Sigmoid colon (tissue), 7 donors: Measurements from ENCODE around the gene SCNM1. TPM values are rescaled to one million over a fixed set of nuclear protein-coding genes. Genes with fewer than 3 reads are reported as not detected.

Experiments used
- DNase-seq: peaks from one replicate; pipeline ENCODE4 v3.0.0-alpha.2; 2019
- H3K27ac ChIP-seq, 4 donors: fragments of 200-600 bp; sonication (generic); one replicate each; pipeline ENCODE4 v1.5.1; 2016 to 2019; ENCODE audit warnings: mild to moderate bottlenecking in 1 of 4
- H3K27me3 ChIP-seq, 3 donors: fragments of 200-600 bp; sonication (generic); one replicate each; pipeline ENCODE4 v1.5.1; 2019; ENCODE audit warnings: mild to moderate bottlenecking in 1 of 3
- H3K36me3 ChIP-seq, 4 donors: fragments of 200-600 bp; sonication (generic); one replicate each; pipeline ENCODE4 v1.5.1; 2016 to 2019
- H3K4me1 ChIP-seq, 4 donors: fragments of 200-600 bp; sonication (generic); one replicate each; pipeline ENCODE4 v1.5.1; 2017 to 2019
- H3K4me3 ChIP-seq, 4 donors: fragments of 200-600 bp; sonication (generic); one replicate each; pipeline ENCODE4 v1.5.1; 2017 to 2019; ENCODE audit warnings: mild to moderate bottlenecking in 2 of 4, moderate library complexity in 1 of 4
- H3K9me3 ChIP-seq, 4 donors: fragments of 200-600 bp in 3 of 4; sonication (generic) in 3 of 4; one replicate each; pipeline versions ENCODE4 v1.5.1 to v1.6.1; 2013 to 2019
- CTCF ChIP-seq, 4 experiments: fragments of 450-650 bp in 3 of 4; fragments of 200-600 bp in 1 of 4; IDR thresholded peaks; one replicate each; pipeline ENCODE4 v1.5.1; 2016 to 2019; ENCODE audit warnings: antibody characterized with exemption in 4 of 4, mild to moderate bottlenecking in 3 of 4, moderate library complexity in 2 of 4
- EP300 ChIP-seq, 4 donors: sonication (generic); formaldehyde crosslinking; IDR thresholded peaks; one replicate each; pipeline ENCODE4 v1.6.1; 2017; ENCODE audit warnings: antibody characterized with exemption in 4 of 4
- POLR2A ChIP-seq, 2 donors: fragments of 450-650 bp; IDR thresholded peaks; one replicate each; pipeline ENCODE4 v1.6.1; 2016; ENCODE audit warnings: antibody characterized with exemption in 2 of 2, mild to moderate bottlenecking in 2 of 2, moderate library complexity in 2 of 2
- POLR2AphosphoS5 ChIP-seq, 4 donors: sonication (generic); formaldehyde crosslinking; IDR thresholded peaks; one replicate each; pipeline ENCODE4 v1.6.1; 2017; ENCODE audit warnings: antibody characterized with exemption in 4 of 4
- WGBS, 2 donors: extraction: QIAGEN DNeasy Blood & Tissue Kit; methylation state at CpG; one replicate each; pipeline ENCODE4 v1.1.7; 2013; 5-methylcytosine and 5-hydroxymethylcytosine counted together
- intact Hi-C: fragments of 100-400 bp; cut with DNase I; formaldehyde crosslinking; loops from one replicate; pipeline ENCODE4 v1.15.1; 2023
- polyA plus RNA-seq, 3 donors: library from polyadenylated mRNA; stranded (reverse); fragments of 200-250 nt; gene quantifications; one replicate each; pipeline ENCODE4 v1.2.3, GENCODE V29; 2013
- total RNA-seq, 4 donors: library from RNA; depleted of rRNA; stranded (reverse); fragments of >200 nt; gene quantifications; one replicate each; pipeline ENCODE4 v1.1.0, GENCODE V29; 2016
- donor health status: healthy with polysubstance abuse.
- donor health status: Bipolar disorder and iron deficiency.
- donor health status: healthy.

SCNM1 gene
- total and polyA plus RNA-seq, 7 donors, result 17.5 to 42.4 (median 24.2) TPM

GRCh38 chr1:151157067-151157531 is 8.8 kb upstream of the SCNM1 start:
- 56 to 89% methylated on average over 6 of the region's 6 CpGs for WGBS, 2 donors

GRCh38 chr1:151158326-151158725 is 7.6 kb upstream of the SCNM1 start:
- DNase-seq, result no peak
- intact Hi-C loops, result loop anchor here (5.0 kb wide), 1 partner anchor 136 kb away; no protein-coding TSS in a partner anchor
- TF ChIP-seq POLR2AphosphoS5 (IDR thresholded peaks at IDR 0.05), result no peak
- no peak for TF ChIP-seq CTCF (IDR thresholded peaks at IDR 0.05)
- no peak for TF ChIP-seq POLR2A (IDR thresholded peaks at IDR 0.05)
- TF ChIP-seq EP300 (IDR thresholded peaks at IDR 0.05), result no peak
- Histone ChIP-seq H3K9me3 (no peaks in the 10 kb centered on the region), H3K4me3 (peak overlapping the region in 1 of 4 donors; percentile 11), H3K27ac (peak overlapping the region in 1 of 4 donors; percentile 25), H3K4me1 (peaks cover 0 to 11% (median 2%) of the 10 kb centered on the region in 4 donors), H3K27me3 (no peaks in the 10 kb centered on the region), H3K36me3 (peaks cover 4 to 62% (median 20%) of the 10 kb centered on the region in 4 donors)
- 67 to 86% methylated on average over 5 of the region's 5 CpGs for WGBS, 2 donors

More at GRCh38 chr1:151157067-151157531, 8.8 kb upstream of the SCNM1 start:
- peaks cover 0 to 11% (median 0%) of the 10 kb centered on the region in 4 donors for H3K4me1 ChIP-seq
- H3K9me3 ChIP-seq, result no peaks in the 10 kb centered on the region
- H3K36me3 ChIP-seq, result peaks cover 4 to 56% (median 20%) of the 10 kb centered on the region in 4 donors
- DNase-seq, result peak; percentile 59
- intact Hi-C loops, result loop anchor here (5.0 kb wide), 1 partner anchor 135 kb away; no protein-coding TSS in a partner anchor
- no peaks in the 10 kb centered on the region for H3K27me3 ChIP-seq
- peak overlapping the region in 2 of 4 donors; percentile 11 to 29 for H3K4me3 ChIP-seq
- TF ChIP-seq POLR2AphosphoS5 (IDR thresholded peaks at IDR 0.05), result no peak
- no peak for TF ChIP-seq EP300 (IDR thresholded peaks at IDR 0.05)
- TF ChIP-seq POLR2A (IDR thresholded peaks at IDR 0.05), result no peak
- peak overlapping the region in 1 of 4 donors; percentile 12 for H3K27ac ChIP-seq

GRCh38 chr1:151158751-151159251 is 7.1 kb upstream of the SCNM1 start:
- no peaks in the 10 kb centered on the region for H3K27me3 ChIP-seq
- intact Hi-C loops, result loop anchor here (5.0 kb wide), 1 partner anchor 136 kb away; no protein-coding TSS in a partner anchor
- H3K9me3 ChIP-seq, result no peaks in the 10 kb centered on the region
- no peak overlapping the region for H3K4me3 ChIP-seq
- peaks cover 4 to 62% (median 20%) of the 10 kb centered on the region in 4 donors for H3K36me3 ChIP-seq
- no peak for DNase-seq
- no peak for TF ChIP-seq EP300 (IDR thresholded peaks at IDR 0.05)
- no peak for TF ChIP-seq POLR2A (IDR thresholded peaks at IDR 0.05)
- TF ChIP-seq CTCF (IDR thresholded peaks at IDR 0.05), result no peak
- TF ChIP-seq POLR2AphosphoS5 (IDR thresholded peaks at IDR 0.05), result no peak
- H3K27ac ChIP-seq, result peak overlapping the region in 1 of 4 donors; percentile 25
- H3K4me1 ChIP-seq, result peaks cover 0 to 13% (median 5%) of the 10 kb centered on the region in 4 donors
- WGBS, 2 donors, result 89 to 94% methylated on average over 22 of the region's 22 CpGs

GRCh38 chr1:151159373-151159772 is 6.6 kb upstream of the SCNM1 start:
- intact Hi-C loops, result loop anchor here (5.0 kb wide), 1 partner anchor 137 kb away; no protein-coding TSS in a partner anchor
- Histone ChIP-seq H3K9me3 (no peaks in the 10 kb centered on the region), H3K36me3 (peaks cover 4 to 62% (median 20%) of the 10 kb centered on the region in 4 donors), H3K4me1 (peaks cover 0 to 19% (median 10%) of the 10 kb centered on the region in 4 donors), H3K27ac (no peak overlapping the region), H3K4me3 (no peak overlapping the region), H3K27me3 (no peaks in the 10 kb centered on the region)
- no peak for DNase-seq
- TF ChIP-seq CTCF (IDR thresholded peaks at IDR 0.05) (no peak), POLR2A (IDR thresholded peaks at IDR 0.05) (no peak), POLR2AphosphoS5 (IDR thresholded peaks at IDR 0.05) (no peak), EP300 (IDR thresholded peaks at IDR 0.05) (no peak)

DNA sequence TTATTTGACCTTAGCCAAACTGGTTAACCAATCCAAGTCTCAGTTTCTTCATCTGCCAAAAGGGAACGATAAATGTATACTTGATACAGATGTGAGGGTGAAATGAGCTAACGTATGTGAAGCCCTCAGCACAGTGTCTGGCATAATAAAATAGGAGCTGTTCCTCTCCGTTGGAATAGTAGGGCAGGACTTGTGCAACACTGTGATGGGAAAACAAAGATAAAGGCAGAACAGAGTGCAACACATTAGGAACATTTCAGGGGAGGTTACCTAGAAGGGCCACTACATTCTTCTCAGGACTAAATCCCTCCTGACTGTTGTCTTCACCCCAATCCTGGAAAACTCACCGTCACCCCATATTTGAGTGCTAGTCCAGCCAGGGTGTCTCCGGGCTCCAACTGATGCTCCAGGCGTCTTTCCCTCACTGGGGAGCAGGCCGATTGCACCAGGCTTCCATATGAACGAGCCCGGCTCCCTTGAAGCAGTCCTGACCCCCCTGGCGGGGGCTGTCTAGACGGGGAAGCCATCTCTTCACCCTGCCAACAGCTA is 1.1 kb upstream of the SCNM1 start:
- intact Hi-C loops, result loop anchor here (2.0 kb wide), 1 partner anchor 18 kb away; the partner anchor contains the start of gene SEMA6C
- Histone ChIP-seq H3K27ac (peak overlapping the region; percentile 84 to 93 (median 92)), H3K4me3 (peak overlapping the region; percentile 56 to 84 (median 78)), H3K9me3 (no peaks in the 10 kb centered on the region), H3K4me1 (peaks cover 0 to 37% (median 26%) of the 10 kb centered on the region in 4 donors), H3K27me3 (no peaks in the 10 kb centered on the region), H3K36me3 (peaks cover 0 to 56% (median 18%) of the 10 kb centered on the region in 4 donors)
- WGBS, 2 donors, result 19 to 52% methylated on average over 11 of the region's 11 CpGs
- no peak for DNase-seq
- TF ChIP-seq POLR2A (IDR thresholded peaks at IDR 0.05), result no peak
- TF ChIP-seq POLR2AphosphoS5 (IDR thresholded peaks at IDR 0.05), result no peak
- TF ChIP-seq EP300 (IDR thresholded peaks at IDR 0.05), result no peak
- no peak for TF ChIP-seq CTCF (IDR thresholded peaks at IDR 0.05)
